ENCODE measurements around the gene VSIR.

DNA sequence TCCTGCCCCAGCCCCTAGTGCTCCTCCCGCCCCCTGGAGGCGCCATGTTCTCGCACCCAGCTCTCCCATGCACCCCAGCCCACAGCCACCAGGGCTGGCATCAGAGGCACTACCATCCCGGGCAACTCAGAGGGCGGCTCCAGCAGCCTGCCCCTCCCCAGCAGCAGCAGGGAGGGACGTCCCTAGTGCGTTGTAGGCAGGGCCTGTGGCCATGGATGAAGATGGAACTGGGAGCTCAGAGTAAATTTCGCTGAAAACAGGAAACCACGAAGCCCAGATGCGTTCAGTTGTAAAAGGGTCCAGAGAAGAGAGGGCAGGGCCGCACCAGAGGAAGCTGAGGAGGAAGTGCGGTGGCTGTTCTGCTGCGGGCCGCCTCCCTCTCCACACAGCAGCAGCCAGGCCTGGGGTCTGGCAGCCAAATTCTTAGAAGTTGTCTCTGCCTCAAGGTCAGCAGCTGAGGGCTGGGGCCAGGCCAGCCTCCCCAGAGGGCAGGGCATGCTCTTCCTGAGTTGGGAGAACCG lies 24.6 kb downstream of the VSIR start:
- TF ChIP-seq, protein P1, sequence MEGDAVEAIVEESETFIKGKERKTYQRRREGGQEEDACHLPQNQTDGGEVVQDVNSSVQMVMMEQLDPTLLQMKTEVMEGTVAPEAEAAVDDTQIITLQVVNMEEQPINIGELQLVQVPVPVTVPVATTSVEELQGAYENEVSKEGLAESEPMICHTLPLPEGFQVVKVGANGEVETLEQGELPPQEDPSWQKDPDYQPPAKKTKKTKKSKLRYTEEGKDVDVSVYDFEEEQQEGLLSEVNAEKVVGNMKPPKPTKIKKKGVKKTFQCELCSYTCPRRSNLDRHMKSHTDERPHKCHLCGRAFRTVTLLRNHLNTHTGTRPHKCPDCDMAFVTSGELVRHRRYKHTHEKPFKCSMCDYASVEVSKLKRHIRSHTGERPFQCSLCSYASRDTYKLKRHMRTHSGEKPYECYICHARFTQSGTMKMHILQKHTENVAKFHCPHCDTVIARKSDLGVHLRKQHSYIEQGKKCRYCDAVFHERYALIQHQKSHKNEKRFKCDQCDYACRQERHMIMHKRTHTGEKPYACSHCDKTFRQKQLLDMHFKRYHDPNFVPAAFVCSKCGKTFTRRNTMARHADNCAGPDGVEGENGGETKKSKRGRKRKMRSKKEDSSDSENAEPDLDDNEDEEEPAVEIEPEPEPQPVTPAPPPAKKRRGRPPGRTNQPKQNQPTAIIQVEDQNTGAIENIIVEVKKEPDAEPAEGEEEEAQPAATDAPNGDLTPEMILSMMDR (IDR thresholded peaks at IDR 0.05): no peak
- no peak for TF ChIP-seq EZH2 (IDR thresholded peaks at IDR 0.05; ENCODE audit: borderline replicate concordance, insufficient read depth, low read depth, low read length, poor library complexity, severe bottlenecking)
